ENCODE data around the gene PMVK. TPM values are rescaled to one million over a fixed set of nuclear protein-coding genes. Genes with fewer than 3 reads are reported as not detected.

Gene PMVK
- total and polyA plus RNA-seq, 2 of the 4 experiments (the other 2 are of a cell fraction), result 9.0 to 28.1 TPM

DNA sequence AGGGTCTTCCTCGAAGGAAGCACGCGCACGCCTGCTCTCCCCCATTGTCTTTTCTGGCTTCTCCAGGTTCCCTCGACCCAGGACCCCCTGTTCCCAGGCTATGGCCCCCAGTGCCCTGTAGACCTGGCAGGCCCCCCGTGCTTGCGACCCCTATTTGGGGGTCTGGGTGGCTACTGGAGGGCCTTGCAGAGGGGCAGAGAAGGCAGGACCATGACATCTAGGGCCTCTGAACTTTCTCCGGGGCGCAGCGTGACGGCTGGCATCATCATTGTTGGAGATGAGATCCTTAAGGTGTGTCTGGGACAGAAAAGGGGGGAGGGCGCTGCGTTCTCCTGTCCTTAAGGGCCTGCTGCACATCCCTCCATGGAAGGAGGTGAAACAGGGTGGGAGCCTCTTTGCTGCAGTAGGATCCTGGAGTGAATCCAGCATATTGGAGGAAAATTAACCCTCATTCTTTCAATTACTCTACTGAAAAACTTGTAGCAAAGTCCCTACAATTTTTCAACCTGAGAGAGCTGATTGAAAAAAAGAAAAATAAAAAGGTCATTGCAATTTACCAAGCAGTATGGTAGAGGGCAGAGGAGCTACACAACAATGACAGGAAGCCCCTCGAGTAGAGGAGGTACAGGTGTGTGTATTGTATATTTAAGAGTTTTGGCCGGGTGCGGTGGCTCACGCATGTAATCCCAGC, 47.4 kb upstream of the PMVK start:
- Histone ChIP-seq H2BK20ac (ENCODE audit: low read depth, low read length) (no peak overlapping the region), H3K14ac (replicated peaks; ENCODE audit: low read depth, low read length) (no peak overlapping the region; the same call in 1 of the 2 replicates), H3K27me3 (ENCODE audit: control insufficient read depth, insufficient read depth, low read length) (no peaks in the 10 kb centered on the region), H2AK5ac (ENCODE audit: low read depth, low read length) (peak overlapping the region; percentile 7; the same call in 1 of the 2 replicates), H3K4me1 (ENCODE audit: control insufficient read depth, insufficient read depth, low read length) (peaks cover 3% of the 10 kb centered on the region), H2AFZ (replicated peaks; ENCODE audit: low read length, poor library complexity) (peak overlapping the region; percentile 12), H3K27ac (ENCODE audit: insufficient read depth, low read length) (peak overlapping the region; percentile 3; the same call in 1 of the 2 replicates), H3K56ac (ENCODE audit: extremely low read depth, insufficient read depth, low read length) (peak overlapping the region; percentile 80; the same call in 1 of the 2 replicates), H3K9me1 (ENCODE audit: insufficient read depth, low read length) (0 out of 2 replicates have a peak, but pooled peaks cover 3% of the 10 kb centered on the region), H3K23ac (ENCODE audit: low read depth, low read length) (peak overlapping the region; percentile 72; the same call in 1 of the 2 replicates), H4K5ac (ENCODE audit: low read depth, low read length) (no peak overlapping the region; the same call in 1 of the 2 replicates), H2BK5ac (ENCODE audit: low read depth, low read length, poor library complexity, severe bottlenecking) (no peak overlapping the region), H4K20me1 (ENCODE audit: insufficient read depth, low read length) (peaks cover 6% of the 10 kb centered on the region; the same call in 1 of the 2 replicates), H3K36me3 (ENCODE audit: control insufficient read depth, insufficient read depth, low read length) (peaks cover 13% of the 10 kb centered on the region), H4K91ac (ENCODE audit: insufficient read depth, low read depth, low read length) (peak overlapping the region; percentile 49), H3K4ac (ENCODE audit: low read depth, low read length) (peak overlapping the region; percentile 70), H3K4me3 (ENCODE audit: insufficient read depth, low read depth, low read length) (peak overlapping the region; percentile 78), H3K4me2 (ENCODE audit: low read depth, low read length) (peak overlapping the region; percentile 76), H2BK120ac (ENCODE audit: low read depth, low read length) (no peak overlapping the region), H2AK9ac (replicated peaks; ENCODE audit: low read depth, low read length, poor library complexity) (peak overlapping the region; percentile 88), H2BK15ac (ENCODE audit: low read depth, low read length) (no peak overlapping the region), H3K9ac (ENCODE audit: low read depth, low read length) (peak overlapping the region; percentile 92), H3K18ac (ENCODE audit: low read depth, low read length) (no peak overlapping the region), H4K8ac (ENCODE audit: low read depth in 2 of 2, low read length in 2 of 2) (peak overlapping the region; percentile 71 to 95; a peak in 3 of 4 replicates), H3K79me1 (ENCODE audit: low read depth in 1 of 2, low read length in 2 of 2) (peaks cover 16 to 55% of the 10 kb centered on the region in 2 experiments; a peak in 3 of 4 replicates), H3K9me3 (ENCODE audit: control insufficient read depth, insufficient read depth, low read length) (no peaks in the 10 kb centered on the region)
- ATAC-seq (ENCODE audit: low read depth), result no peak
- POLR2A ChIA-PET (ENCODE audit: unreplicated experiment), result interaction anchor here (1.0 to 1.1 kb wide), 2 partner anchors 9 to 11 kb away, joined by 3 to 5 read pairs; no protein-coding TSS in a partner anchor
- no TSS peak for BruUV-seq (replicated peaks)
- CTCF ChIA-PET, result interaction anchor here (1.8 kb wide), 1 partner anchor 13 kb away, joined by 5 read pairs; the partner anchor contains the start of gene SHC1
- dilution Hi-C loops (cut with HindIII; ENCODE audit: low sequenced_read_pairs, unreplicated experiment), result no loop called here
- no peak for DNase-seq
- intact Hi-C loops (cut with micrococcal nuclease), result no loop called here
- WGBS, 2 experiments (ENCODE audit: extremely low coverage in 2 of 2, insufficient read length in 1 of 2), result 20% methylated on average over 1 of the region's 17 CpGs; no CpG with 5 or more reads in 1 of the 2 experiments
- in situ Hi-C loops (cut with MboI; ENCODE audit: low sequenced_read_pairs), result no loop called here
- no peak for TF ChIP-seq MAFK (IDR thresholded peaks at IDR 0.05; ENCODE audit: low read depth, low read length)
- no peak for TF ChIP-seq NFE2L2 (IDR thresholded peaks at IDR 0.05; ENCODE audit: low read depth, low read length)
- no peak for TF ChIP-seq SMC3 (IDR thresholded peaks at IDR 0.05; ENCODE audit: low read depth, low read length)
- TF ChIP-seq USF2 (IDR thresholded peaks at IDR 0.05; ENCODE audit: low read depth, low read length), result no peak
- no peak for TF ChIP-seq BHLHE40 (IDR thresholded peaks at IDR 0.05; ENCODE audit: low read depth, low read length)
- TF ChIP-seq CEBPB (IDR thresholded peaks at IDR 0.05; ENCODE audit: low read depth, low read length), result no peak
- no peak for TF ChIP-seq POLR2A (IDR thresholded peaks at IDR 0.05; ENCODE audit: low read depth, low read length)
- no peak for TF ChIP-seq RFX5 (IDR thresholded peaks at IDR 0.05; ENCODE audit: low read depth, low read length)
- TF ChIP-seq CHD1 (IDR thresholded peaks at IDR 0.05; ENCODE audit: low read depth, low read length), result no peak

Data from IMR-90 (cell line).